Activated CD8-positive, alpha-beta memory T cell treated with anti-CD3 and anti-CD28 coated beads for 24 hours (primary cell): Measurements from ENCODE around the gene SCTR.

Experiments used
- DNase-seq: peaks from one replicate; pipeline ENCODE4 v3.0.0-alpha.2; 2020

SCTR gene

GRCh38 chr2:119522671-119523070 lies 1.6 kb downstream of the SCTR start:
- no peak for DNase-seq

GRCh38 chr2:119521433-119522050 lies 2.7 kb downstream of the SCTR start:
- DNase-seq: no peak

GRCh38 chr2:119520696-119521432 lies 3.4 kb downstream of the SCTR start:
- DNase-seq: no peak

DNA sequence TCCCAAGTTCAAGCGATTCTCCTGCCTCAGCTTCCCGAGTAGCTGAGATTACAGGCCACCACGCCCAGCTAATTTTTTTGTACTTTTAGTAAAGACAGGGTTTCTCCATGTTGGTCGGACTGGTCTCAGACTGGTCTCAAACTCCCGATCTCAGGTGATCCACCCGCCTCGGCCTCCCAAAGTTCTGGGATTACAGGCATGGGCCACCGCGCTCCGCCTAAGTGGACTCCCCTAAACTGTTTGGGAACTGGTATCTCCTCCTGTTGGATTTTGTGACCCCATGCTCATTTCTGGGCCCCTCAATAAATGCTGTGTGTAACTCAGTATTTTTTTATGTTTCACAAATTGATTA lies 5.2 kb downstream of the SCTR start:
- DNase-seq: no peak

GRCh38 chr2:119518401-119519056 lies 5.8 kb downstream of the SCTR start:
- DNase-seq: no peak

- DNase-seq: no peak
Observed at GRCh38 chr2:119517433-119517832, 6.8 kb downstream of the SCTR start.

DNA sequence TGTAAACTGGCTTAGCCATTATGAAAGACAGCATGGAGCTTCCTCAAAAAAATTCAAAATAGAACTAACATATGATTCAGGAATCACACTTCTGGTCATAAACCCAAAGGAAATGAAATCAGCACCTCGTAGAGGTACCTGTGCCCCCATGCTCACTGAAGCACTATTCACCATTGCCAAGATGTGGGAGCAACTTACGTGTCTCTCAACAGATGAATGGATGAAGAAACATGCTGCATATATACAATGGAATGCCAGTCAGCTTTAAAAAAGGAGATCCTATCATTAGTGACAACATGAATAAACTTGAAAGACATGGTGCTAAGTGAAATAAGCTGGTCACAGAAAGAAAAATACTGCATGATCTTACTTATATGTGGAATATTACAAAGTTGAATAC lies 8.2 kb downstream of the SCTR start:
- no peak for DNase-seq

GRCh38 chr2:119513832-119514231 lies 10.5 kb downstream of the SCTR start:
- DNase-seq: no peak

- DNase-seq: no peak
Observed at GRCh38 chr2:119512946-119513345, 11.3 kb downstream of the SCTR start.

- no peak for DNase-seq
Observed at GRCh38 chr2:119511989-119512388, 12.3 kb downstream of the SCTR start.

- no peak for DNase-seq
Observed at GRCh38 chr2:119508756-119509155, 15.5 kb downstream of the SCTR start.

DNA sequence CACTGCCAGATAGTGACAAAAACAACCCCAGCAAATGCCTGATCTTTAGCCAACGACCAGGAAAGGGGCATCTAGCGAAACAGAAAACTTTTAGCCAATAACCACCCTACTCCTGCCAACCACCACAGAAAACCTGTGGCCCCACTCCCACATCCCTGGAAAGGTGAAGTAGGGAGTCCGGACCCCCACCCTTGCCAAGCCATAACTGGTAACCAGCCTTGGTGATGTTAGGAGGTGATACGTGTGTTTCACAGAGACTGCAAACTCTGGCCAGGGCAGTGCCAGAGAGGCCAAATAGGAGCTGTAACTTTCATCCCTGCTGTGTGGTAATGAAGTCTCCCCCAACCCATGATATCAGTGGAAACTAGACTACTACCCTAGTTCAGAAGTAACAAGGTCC lies 27.6 kb downstream of the SCTR start:
- DNase-seq: no peak

- DNase-seq: no peak
Observed at GRCh38 chr2:119495948-119496347, 28.3 kb downstream of the SCTR start.

GRCh38 chr2:119494163-119494790 lies 30.0 kb downstream of the SCTR start:
- no peak for DNase-seq

- no peak for DNase-seq
Observed at GRCh38 chr2:119491776-119492525, 32.3 kb downstream of the SCTR start.

DNA sequence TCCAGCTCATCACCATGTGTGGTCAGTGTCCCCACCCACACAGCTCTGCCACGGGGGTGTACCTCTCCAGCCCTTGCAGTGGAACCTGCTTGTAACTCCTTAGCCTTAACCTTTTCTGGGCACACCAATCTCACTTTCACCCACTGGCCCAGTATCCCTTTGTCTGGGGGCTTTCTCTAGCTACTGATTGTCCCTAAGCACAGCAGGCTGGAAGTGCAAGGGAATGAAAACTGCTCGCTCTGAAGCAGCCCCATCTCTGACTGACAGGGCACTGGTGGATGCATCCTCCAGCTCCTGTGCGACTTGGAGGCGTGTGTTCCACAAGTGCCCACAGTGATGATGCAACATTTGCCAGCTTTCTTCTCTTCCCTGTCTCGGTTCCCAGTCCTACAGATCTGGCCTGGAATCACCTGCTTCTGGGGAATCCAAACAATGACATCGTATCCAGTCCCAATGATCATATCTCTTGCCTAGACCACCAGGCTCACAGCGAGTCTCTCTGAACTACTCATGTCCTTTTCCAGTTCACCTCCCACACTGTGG lies 33.6 kb downstream of the SCTR start:
- DNase-seq: no peak

- no peak for DNase-seq
Observed at GRCh38 chr2:119490106-119490505, 34.2 kb downstream of the SCTR start.

DNA sequence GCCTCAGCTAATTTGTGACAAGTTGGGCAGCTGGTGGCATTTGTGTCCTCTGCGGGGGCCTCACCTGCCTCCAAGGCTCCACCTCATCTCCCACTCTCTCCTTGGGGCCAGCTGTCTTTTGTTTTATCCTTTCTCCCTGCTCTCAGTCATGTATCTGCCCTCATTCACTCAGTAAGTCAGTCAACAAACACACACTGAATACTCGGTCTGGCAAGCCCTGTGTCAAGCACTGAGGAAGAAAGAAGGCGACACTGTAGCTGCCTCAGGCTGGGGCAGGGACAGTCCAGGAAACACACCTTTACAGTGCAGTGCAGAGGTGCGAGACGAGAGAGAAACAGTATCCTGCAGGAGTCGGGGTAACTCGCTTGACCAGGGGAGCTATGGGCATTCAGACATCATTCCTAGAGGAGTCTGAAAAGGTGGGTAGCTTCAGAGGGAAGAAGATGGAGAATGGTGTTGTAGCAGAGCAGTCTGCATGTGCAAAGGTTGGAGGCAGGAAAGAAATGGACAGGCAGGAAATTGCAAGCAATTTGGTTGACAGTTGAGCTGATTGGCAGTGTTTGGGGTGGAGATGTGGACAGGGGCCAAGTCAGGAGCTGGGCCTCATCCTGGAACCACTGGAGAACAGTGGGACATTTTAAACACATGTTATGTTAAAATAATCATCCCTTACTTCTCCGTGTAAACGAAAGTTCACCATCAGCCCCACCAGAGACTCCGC lies 34.9 kb downstream of the SCTR start:
- no peak for DNase-seq

- no peak for DNase-seq
Observed at GRCh38 chr2:119488245-119489214, 35.8 kb downstream of the SCTR start.

DNA sequence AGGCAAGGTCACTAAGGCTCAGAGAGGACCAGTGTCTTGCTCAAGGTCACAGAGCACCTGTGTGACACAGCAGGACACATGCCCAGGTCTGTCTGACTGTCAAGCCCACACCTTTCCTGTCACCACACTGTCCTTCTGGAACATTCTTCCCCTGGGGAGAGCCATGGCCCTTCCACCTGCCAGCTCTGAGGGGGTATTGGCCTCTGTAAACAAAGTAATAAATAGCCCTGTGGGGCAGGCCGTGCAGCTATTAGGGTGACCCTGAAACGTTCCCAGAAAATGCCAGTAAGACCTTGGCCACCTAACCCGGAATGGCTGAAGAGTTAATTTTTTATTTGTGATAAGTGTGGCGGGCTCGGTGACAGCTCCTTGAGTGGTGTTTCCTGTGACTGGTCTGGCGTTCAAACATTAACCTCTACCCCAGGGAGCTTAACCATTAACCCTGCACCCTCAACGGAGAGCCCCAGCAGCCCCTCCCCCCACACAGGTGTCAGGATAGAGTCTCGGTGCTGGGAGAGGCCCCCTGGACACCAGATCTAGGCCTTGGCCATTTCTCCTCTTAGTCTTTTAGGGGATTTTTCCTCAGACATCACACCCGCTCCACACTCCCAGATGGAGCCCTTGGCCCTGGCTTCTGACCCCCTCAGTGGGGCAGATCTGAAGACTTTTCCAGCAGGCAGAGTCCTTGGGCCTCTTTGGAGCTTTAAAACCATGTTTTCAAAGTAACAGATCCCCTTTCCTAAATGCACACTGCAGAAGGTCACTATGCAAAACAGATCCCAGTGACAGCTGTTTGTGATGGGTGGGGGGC lies 36.6 kb downstream of the SCTR start:
- no peak for DNase-seq
